Neural progenitor cell (in vitro differentiated cells): ENCODE data around the gene LINGO3. TPM values are rescaled to one million over a fixed set of nuclear protein-coding genes. Genes with fewer than 3 reads are reported as not detected.

Experiments used
- DNase-seq: peaks from one replicate; pipeline ENCODE4 v3.0.0-alpha.2; 2016; ENCODE audit warnings: low spot score
- H2AFZ ChIP-seq: fragments of 200-600 bp; sonication (generic); replicated peaks from 2 replicates; pipeline ENCODE4 v1.6.1; 2016; ENCODE audit warnings: antibody characterized with exemption
- H3F3A ChIP-seq: fragments of 200-600 bp; sonication (generic); 2 replicates; pipeline ENCODE4 v1.6.1; 2016; ENCODE audit warnings: antibody characterized with exemption, low read depth
- H3K27ac ChIP-seq: fragments of 200-600 bp; sonication (generic); 2 replicates; pipeline ENCODE4 v1.5.1; 2016; ENCODE audit warnings: mild to moderate bottlenecking
- H3K27me3 ChIP-seq: fragments of 200-600 bp; sonication (generic); 2 replicates; pipeline ENCODE4 v1.6.1; 2016; ENCODE audit warnings: mild to moderate bottlenecking, moderate library complexity
- H3K36me3 ChIP-seq: fragments of 200-600 bp; sonication (generic); 2 replicates; pipeline ENCODE4 v1.5.1; 2016
- H3K4me1 ChIP-seq: fragments of 200-600 bp; sonication (generic); 2 replicates; pipeline ENCODE4 v1.6.1; 2016; ENCODE audit warnings: mixed run types
- H3K4me2 ChIP-seq: fragments of 200-600 bp; sonication (generic); 2 replicates; pipeline ENCODE4 v1.6.1; 2016
- H3K4me3 ChIP-seq: fragments of 200-600 bp; sonication (generic); 2 replicates; pipeline ENCODE4 v1.5.1; 2016
- H3K79me2 ChIP-seq: fragments of 200-600 bp; sonication (generic); 2 replicates; pipeline ENCODE4 v1.6.1; 2016; ENCODE audit warnings: low read depth
- H3K9ac ChIP-seq: fragments of 200-600 bp; sonication (generic); 2 replicates; pipeline ENCODE4 v1.6.1; 2016
- H3K9me3 ChIP-seq: fragments of 200-600 bp; sonication (generic); 2 replicates; pipeline ENCODE4 v1.5.1; 2016; ENCODE audit warnings: low read depth
- H4K20me1 ChIP-seq: fragments of 200-600 bp; sonication (generic); 2 replicates; pipeline ENCODE4 v1.6.1; 2016; ENCODE audit warnings: low read depth
- H3K27ac Mint-ChIP-seq: 3 replicates; pipeline ENCODE4 v1.8.0; 2021; ENCODE audit warnings: mixed read lengths
- H3K27me3 Mint-ChIP-seq: 2 replicates; pipeline ENCODE4 v1.8.0; 2022; ENCODE audit warnings: low read depth, mild to moderate bottlenecking, inconsistent platforms, moderate library complexity, mixed read lengths; ENCODE audit not compliant: insufficient read depth
- H3K36me3 Mint-ChIP-seq: 3 replicates; pipeline ENCODE4 v1.8.0; 2021; ENCODE audit warnings: mixed read lengths
- H3K4me1 Mint-ChIP-seq: 3 replicates; pipeline ENCODE4 v1.8.0; 2021; ENCODE audit warnings: mixed read lengths
- H3K4me3 Mint-ChIP-seq: 3 replicates; pipeline ENCODE4 v1.8.0; 2021; ENCODE audit warnings: mild to moderate bottlenecking, moderate library complexity, mixed read lengths
- H3K9me3 Mint-ChIP-seq: 3 replicates; pipeline ENCODE4 v1.8.0; 2020; ENCODE audit warnings: mixed read lengths
- CTCF ChIP-seq: fragments of 200-600 bp; sonication (generic); IDR thresholded peaks from 2 replicates; pipeline ENCODE4 v1.5.1; 2017; ENCODE audit warnings: antibody characterized with exemption, mild to moderate bottlenecking
- EZH2 ChIP-seq: fragments of 200-600 bp; sonication (generic); IDR thresholded peaks from 2 replicates; pipeline ENCODE4 v1.6.1; 2017; ENCODE audit warnings: antibody characterized with exemption, mild to moderate bottlenecking, moderate library complexity
- EZH2phosphoT487 ChIP-seq: fragments of 200-600 bp; sonication (generic); IDR thresholded peaks from 2 replicates; pipeline ENCODE4 v1.6.1; 2017; ENCODE audit warnings: antibody characterized with exemption
- total RNA-seq: library from RNA; depleted of rRNA; stranded (reverse); fragments of >200 nt; gene quantifications from 2 replicates; pipeline ENCODE4 v1.2.3, GENCODE V29; 2015; ENCODE audit warnings: low replicate concordance

The LINGO3 gene
- total RNA-seq, 1 donor from 2014 or later, result not detected

- Histone ChIP-seq H3F3A (peaks cover 23% of the 10 kb centered on the region), H3K27me3 (peaks cover 100% of the 10 kb centered on the region), H3K9ac (no peak overlapping the region), H4K20me1 (peaks cover 40% of the 10 kb centered on the region), H3K9me3 (no peaks in the 10 kb centered on the region), H3K4me2 (no peak overlapping the region), H3K4me1 (peaks cover 15% of the 10 kb centered on the region), H3K4me3 (no peak overlapping the region), H3K79me2 (no peaks in the 10 kb centered on the region), H3K27ac (no peak overlapping the region), H2AFZ (no peak overlapping the region), H3K36me3 (no peaks in the 10 kb centered on the region)
- peaks cover 7% of the 10 kb centered on the region for H3K36me3 Mint-ChIP-seq
- peak overlapping the region; percentile 63 for H3K4me3 Mint-ChIP-seq
- TF ChIP-seq EZH2, result no peak
- no peak for TF ChIP-seq CTCF
- no peak for TF ChIP-seq EZH2phosphoT487
- no peak for DNase-seq
- H3K9me3 Mint-ChIP-seq, result peaks cover 3% of the 10 kb centered on the region
- peak overlapping the region; percentile 19 for H3K27ac Mint-ChIP-seq
- peaks cover 54% of the 10 kb centered on the region for H3K27me3 Mint-ChIP-seq
- H3K4me1 Mint-ChIP-seq, result peaks cover 15% of the 10 kb centered on the region
Observed at GRCh38 chr19:2288818-2289713, 18.9 kb downstream of the LINGO3 start.

GRCh38 chr19:2288338-2288817 lies 19.6 kb downstream of the LINGO3 start:
- TF ChIP-seq CTCF (no peak), EZH2 (no peak), EZH2phosphoT487 (no peak)
- Mint-ChIP-seq H3K36me3 (peaks cover 7% of the 10 kb centered on the region), H3K4me1 (peaks cover 12% of the 10 kb centered on the region), H3K4me3 (no peak overlapping the region), H3K9me3 (peaks cover 3% of the 10 kb centered on the region), H3K27ac (no peak overlapping the region), H3K27me3 (peaks cover 48% of the 10 kb centered on the region)
- Histone ChIP-seq H3F3A (peaks cover 23% of the 10 kb centered on the region), H3K36me3 (no peaks in the 10 kb centered on the region), H3K4me2 (no peak overlapping the region), H4K20me1 (peaks cover 40% of the 10 kb centered on the region), H3K4me1 (peaks cover 15% of the 10 kb centered on the region), H3K9ac (no peak overlapping the region), H3K4me3 (no peak overlapping the region), H3K27ac (no peak overlapping the region), H3K27me3 (peaks cover 100% of the 10 kb centered on the region), H2AFZ (no peak overlapping the region), H3K9me3 (no peaks in the 10 kb centered on the region), H3K79me2 (no peaks in the 10 kb centered on the region)
- DNase-seq, result no peak

- no peak overlapping the region for H3K4me3 Mint-ChIP-seq
- peaks cover 27% of the 10 kb centered on the region for H3F3A ChIP-seq
- H2AFZ ChIP-seq, result no peak overlapping the region
- H3K4me2 ChIP-seq, result no peak overlapping the region
- no peaks in the 10 kb centered on the region for H3K9me3 ChIP-seq
- peaks cover 47% of the 10 kb centered on the region for H3K27me3 Mint-ChIP-seq
- no peak for DNase-seq
- TF ChIP-seq EZH2, result no peak
- no peak for TF ChIP-seq CTCF
- TF ChIP-seq EZH2phosphoT487, result no peak
- H3K4me3 ChIP-seq, result no peak overlapping the region
- no peak overlapping the region for H3K9ac ChIP-seq
- H3K27me3 ChIP-seq, result peaks cover 100% of the 10 kb centered on the region
- H3K36me3 Mint-ChIP-seq, result peaks cover 7% of the 10 kb centered on the region
- H3K27ac Mint-ChIP-seq, result no peak overlapping the region
- peaks cover 15% of the 10 kb centered on the region for H3K4me1 Mint-ChIP-seq
- H3K79me2 ChIP-seq, result no peaks in the 10 kb centered on the region
- peaks cover 40% of the 10 kb centered on the region for H4K20me1 ChIP-seq
- peaks cover 3% of the 10 kb centered on the region for H3K9me3 Mint-ChIP-seq
- H3K27ac ChIP-seq, result no peak overlapping the region
- peaks cover 15% of the 10 kb centered on the region for H3K4me1 ChIP-seq
- no peaks in the 10 kb centered on the region for H3K36me3 ChIP-seq
Observed at GRCh38 chr19:2287585-2288337, 20.2 kb downstream of the LINGO3 start.
